GM12892 (cell line): Measurements from ENCODE around the gene PPID.

Experiments
- POLR2A ChIP-seq: IDR thresholded peaks from 2 replicates; pipeline ENCODE4 v1.6.1; 2011; ENCODE audit warnings: low read depth, low read length, control low read depth
- POLR2AphosphoS5 ChIP-seq: IDR thresholded peaks from 2 replicates; pipeline ENCODE4 v1.6.1; 2011; ENCODE audit warnings: low read depth, low read length, control low read depth

DNA sequence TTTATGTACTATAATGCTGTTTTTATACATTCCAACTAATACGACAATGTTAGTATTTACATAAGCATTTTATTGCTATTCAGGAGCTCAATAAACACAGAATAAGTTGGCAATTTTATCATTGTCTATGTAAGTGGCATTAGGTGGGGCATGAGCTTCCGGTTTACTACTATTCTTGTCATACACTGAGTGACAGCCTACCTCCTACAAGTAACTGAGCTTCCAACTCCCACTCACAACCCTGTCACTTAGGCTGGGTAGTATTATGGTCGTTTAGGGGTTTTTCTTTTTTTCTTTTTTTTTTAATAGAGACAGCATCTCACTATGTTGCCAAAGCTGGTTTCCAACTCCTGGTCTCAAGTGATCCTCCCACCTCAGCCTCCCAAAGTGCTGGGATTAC lies 7.4 kb downstream of the PPID start:
- TF ChIP-seq POLR2A, result no peak
- no peak for TF ChIP-seq POLR2AphosphoS5
